Tibial nerve (tissue), 4 donors: ENCODE measurements around the gene TMEM255B. TPM values are rescaled to one million over a fixed set of nuclear protein-coding genes. Genes with fewer than 3 reads are reported as not detected.

Source experiments
- DNase-seq, 2 donors: peaks; one replicate each; pipeline ENCODE4 v3.0.0-alpha.2; 2019; ENCODE audit warnings: low spot score in 2 of 2
- H3K27ac ChIP-seq, 4 donors: fragments of 200-600 bp; sonication (generic) in 3 of 4; one replicate each; pipeline ENCODE4 v1.5.1; 2017 to 2019; ENCODE audit warnings: mild to moderate bottlenecking in 1 of 4
- H3K27me3 ChIP-seq, 2 donors: fragments of 200-600 bp; sonication (generic) in 1 of 2; one replicate each; pipeline versions ENCODE4 v1.5.1 to v1.6.0; 2017 to 2019
- H3K36me3 ChIP-seq, 3 donors: fragments of 200-600 bp; sonication (generic); one replicate each; pipeline ENCODE4 v1.5.1; 2018 to 2019
- H3K4me1 ChIP-seq, 4 donors: fragments of 200-600 bp; sonication (generic) in 3 of 4; one replicate each; pipeline ENCODE4 v1.5.1; 2017 to 2019
- H3K4me3 ChIP-seq, 4 donors: fragments of 200-600 bp; sonication (generic) in 3 of 4; one replicate each; pipeline ENCODE4 v1.5.1; 2017 to 2019; ENCODE audit warnings: mild to moderate bottlenecking in 1 of 4, moderate library complexity in 1 of 4
- H3K9me3 ChIP-seq, 4 donors: fragments of 200-600 bp; sonication (generic) in 3 of 4; one replicate each; pipeline ENCODE4 v1.5.1; 2017 to 2019
- EP300 ChIP-seq, 2 donors: sonication (generic); formaldehyde crosslinking; IDR thresholded peaks; one replicate each; pipeline ENCODE4 v1.6.1; 2017; ENCODE audit warnings: antibody characterized with exemption in 2 of 2, mild to moderate bottlenecking in 1 of 2
- POLR2A ChIP-seq, 2 donors: fragments of 450-650 bp; IDR thresholded peaks; one replicate each; pipeline ENCODE4 v1.6.1; 2017; ENCODE audit warnings: antibody characterized with exemption in 2 of 2, mild to moderate bottlenecking in 2 of 2, moderate library complexity in 2 of 2
- WGBS, 2 donors: methylation state at CpG; one replicate each; pipeline ENCODE4 v1.1.5; 2018; 5-methylcytosine and 5-hydroxymethylcytosine counted together
- total RNA-seq, 4 donors: library from RNA; depleted of rRNA; stranded (reverse); fragments of >200 nt; gene quantifications; one replicate each; pipeline ENCODE4 v1.1.0, GENCODE V29; 2016
- TF ChIP-seq, protein P1 (sequence below), 5 experiments: fragments of 200-600 bp in 3 of 5; fragments of 450-650 bp in 2 of 5; sonication (generic) in 3 of 5; IDR thresholded peaks; one replicate each; pipeline ENCODE4 v1.5.1; 2016 to 2019; ENCODE audit warnings: antibody characterized with exemption in 5 of 5, mild to moderate bottlenecking in 3 of 5, moderate library complexity in 2 of 5

TMEM255B gene
- total RNA-seq, 4 donors from 2014 or later, result 3.3 to 21.6 (median 10.9) TPM

DNA sequence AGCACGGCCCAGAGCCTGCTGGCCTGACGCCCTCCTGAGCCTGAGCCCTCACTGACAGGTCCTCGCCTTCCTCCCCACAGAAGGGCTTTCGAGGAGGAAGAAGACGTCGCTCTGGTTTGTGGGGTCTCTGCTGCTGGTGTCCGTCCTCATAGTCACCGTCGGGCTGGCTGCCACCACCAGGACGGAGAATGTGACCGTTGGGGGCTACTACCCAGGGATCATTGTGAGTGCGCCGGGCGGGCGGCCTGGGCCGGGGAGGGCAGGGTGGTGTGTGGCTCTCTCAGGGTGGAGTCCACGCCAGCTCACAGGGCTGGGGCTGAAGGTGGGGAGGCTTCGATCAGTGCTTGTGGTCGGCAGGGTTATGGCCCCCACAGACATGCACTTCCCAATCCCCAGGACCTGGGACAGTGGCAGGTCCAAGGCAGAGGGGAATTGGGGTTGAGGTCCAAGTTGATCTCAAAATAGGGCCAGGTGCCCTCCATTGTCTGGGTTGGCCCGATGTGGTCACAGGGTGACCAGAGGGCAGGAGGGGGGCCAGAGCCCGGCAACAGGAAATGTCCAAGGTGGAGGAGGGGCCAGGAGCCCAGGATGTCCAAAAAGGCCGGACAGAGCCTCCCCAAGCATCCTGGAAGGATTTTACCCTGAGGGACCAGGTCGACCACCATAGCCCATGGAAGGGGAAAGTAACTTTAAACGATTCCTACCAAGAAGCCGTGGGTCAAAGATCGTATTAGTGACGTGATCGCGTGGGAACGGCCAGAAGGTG, 7.2 kb downstream of the TMEM255B start:
- Histone ChIP-seq H3K4me1 (peaks cover 0 to 7% (median 0%) of the 10 kb centered on the region in 4 donors), H3K9me3 (no peaks in the 10 kb centered on the region), H3K27ac (no peak overlapping the region), H3K27me3 (peaks cover 0 to 12% of the 10 kb centered on the region in 2 donors), H3K36me3 (peaks cover 0 to 24% (median 0%) of the 10 kb centered on the region in 3 donors), H3K4me3 (no peak overlapping the region)
- DNase-seq, result no peak
- WGBS, 2 donors, result 78 to 80% methylated on average over 21 to 30 of the region's 30 CpGs
- TF ChIP-seq, protein P1, sequence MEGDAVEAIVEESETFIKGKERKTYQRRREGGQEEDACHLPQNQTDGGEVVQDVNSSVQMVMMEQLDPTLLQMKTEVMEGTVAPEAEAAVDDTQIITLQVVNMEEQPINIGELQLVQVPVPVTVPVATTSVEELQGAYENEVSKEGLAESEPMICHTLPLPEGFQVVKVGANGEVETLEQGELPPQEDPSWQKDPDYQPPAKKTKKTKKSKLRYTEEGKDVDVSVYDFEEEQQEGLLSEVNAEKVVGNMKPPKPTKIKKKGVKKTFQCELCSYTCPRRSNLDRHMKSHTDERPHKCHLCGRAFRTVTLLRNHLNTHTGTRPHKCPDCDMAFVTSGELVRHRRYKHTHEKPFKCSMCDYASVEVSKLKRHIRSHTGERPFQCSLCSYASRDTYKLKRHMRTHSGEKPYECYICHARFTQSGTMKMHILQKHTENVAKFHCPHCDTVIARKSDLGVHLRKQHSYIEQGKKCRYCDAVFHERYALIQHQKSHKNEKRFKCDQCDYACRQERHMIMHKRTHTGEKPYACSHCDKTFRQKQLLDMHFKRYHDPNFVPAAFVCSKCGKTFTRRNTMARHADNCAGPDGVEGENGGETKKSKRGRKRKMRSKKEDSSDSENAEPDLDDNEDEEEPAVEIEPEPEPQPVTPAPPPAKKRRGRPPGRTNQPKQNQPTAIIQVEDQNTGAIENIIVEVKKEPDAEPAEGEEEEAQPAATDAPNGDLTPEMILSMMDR (IDR thresholded peaks at IDR 0.05), result no peak
- TF ChIP-seq EP300 (IDR thresholded peaks at IDR 0.05), result no peak
- no peak for TF ChIP-seq POLR2A (IDR thresholded peaks at IDR 0.05)

DNA sequence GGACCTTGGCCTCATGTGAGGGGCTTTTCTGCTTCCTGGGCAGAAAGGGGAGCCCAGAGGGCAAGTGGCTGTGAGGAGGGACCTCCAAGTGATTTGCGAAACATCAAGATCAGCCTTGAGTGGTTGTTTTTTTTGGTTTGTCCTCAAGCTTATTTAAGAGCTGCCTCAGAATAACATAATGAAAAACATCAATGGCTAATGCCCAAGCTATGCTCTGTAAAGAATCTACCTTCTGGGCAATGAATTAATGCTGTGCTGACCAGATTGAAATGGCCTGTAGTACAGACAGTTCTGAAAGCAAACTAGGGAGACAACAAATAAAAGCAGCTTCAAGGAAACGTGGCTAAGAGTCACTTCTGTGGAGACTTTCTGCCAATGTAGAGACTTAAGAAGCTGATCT, 8.3 kb downstream of the TMEM255B start:
- peaks cover 0 to 24% (median 0%) of the 10 kb centered on the region in 3 donors for H3K36me3 ChIP-seq
- no peak overlapping the region for H3K4me3 ChIP-seq
- DNase-seq, result no peak
- H3K4me1 ChIP-seq, result peaks cover 0 to 7% (median 0%) of the 10 kb centered on the region in 4 donors
- H3K9me3 ChIP-seq, result no peaks in the 10 kb centered on the region
- TF ChIP-seq, protein P1 (IDR thresholded peaks at IDR 0.05), result no peak
- TF ChIP-seq POLR2A (IDR thresholded peaks at IDR 0.05), result no peak
- no peak for TF ChIP-seq EP300 (IDR thresholded peaks at IDR 0.05)
- 68 to 75% methylated on average over 2 of the region's 2 CpGs for WGBS, 2 donors
- H3K27me3 ChIP-seq, result peaks cover 0 to 6% of the 10 kb centered on the region in 2 donors
- H3K27ac ChIP-seq, result no peak overlapping the region

DNA sequence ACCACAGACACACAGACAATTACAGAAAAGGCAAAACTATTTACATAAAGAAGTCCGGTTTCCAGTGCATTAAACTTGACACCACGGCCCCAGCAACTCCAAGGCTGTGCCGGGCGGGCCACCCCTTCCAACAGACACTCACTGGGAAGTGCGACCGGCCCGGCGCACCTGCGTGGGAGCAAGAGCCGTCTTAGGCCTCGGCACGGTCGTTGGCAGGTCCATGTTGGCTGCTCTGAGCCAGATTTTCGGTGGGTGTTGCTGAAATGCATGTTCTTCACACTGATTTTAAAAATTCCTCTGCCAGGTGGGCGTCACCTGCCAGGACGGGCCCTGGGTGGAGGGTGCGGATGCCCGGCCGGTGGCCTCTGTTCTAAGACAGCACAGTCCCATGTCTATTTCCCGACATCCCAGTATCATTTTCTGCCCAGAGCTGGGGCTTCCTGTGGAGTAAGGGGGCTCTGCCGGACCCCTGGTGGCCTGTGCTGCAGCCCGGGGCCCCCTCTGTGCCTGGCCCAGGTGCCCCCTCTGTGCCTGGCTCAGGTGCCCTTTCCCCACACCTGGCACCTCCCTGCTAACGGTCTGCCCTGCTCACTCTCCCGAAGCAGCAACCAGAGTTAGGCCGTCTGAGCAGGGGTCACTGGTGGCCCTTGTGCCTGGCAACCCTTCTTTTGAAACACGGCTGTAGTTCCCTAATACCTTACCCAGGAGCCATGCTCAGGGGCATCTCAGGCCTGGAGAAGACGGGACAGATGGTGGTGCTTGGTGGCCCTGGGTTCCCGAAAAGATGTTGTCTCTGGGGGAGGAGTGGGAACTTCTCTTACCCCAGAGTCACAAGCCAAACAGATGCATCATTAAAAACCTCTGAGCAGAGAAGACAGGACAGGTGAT, 9.2 kb downstream of the TMEM255B start:
- Histone ChIP-seq H3K4me3 (no peak overlapping the region), H3K36me3 (peaks cover 0 to 24% (median 0%) of the 10 kb centered on the region in 3 donors), H3K9me3 (no peaks in the 10 kb centered on the region), H3K4me1 (peaks cover 0 to 7% (median 0%) of the 10 kb centered on the region in 4 donors), H3K27me3 (peaks cover 0 to 5% of the 10 kb centered on the region in 2 donors), H3K27ac (no peak overlapping the region)
- DNase-seq, result no peak
- 88 to 89% methylated on average over 25 of the region's 28 CpGs for WGBS, 2 donors
- no peak for TF ChIP-seq POLR2A (IDR thresholded peaks at IDR 0.05)
- TF ChIP-seq, protein P1 (IDR thresholded peaks at IDR 0.05), result no peak
- TF ChIP-seq EP300 (IDR thresholded peaks at IDR 0.05), result no peak

DNA sequence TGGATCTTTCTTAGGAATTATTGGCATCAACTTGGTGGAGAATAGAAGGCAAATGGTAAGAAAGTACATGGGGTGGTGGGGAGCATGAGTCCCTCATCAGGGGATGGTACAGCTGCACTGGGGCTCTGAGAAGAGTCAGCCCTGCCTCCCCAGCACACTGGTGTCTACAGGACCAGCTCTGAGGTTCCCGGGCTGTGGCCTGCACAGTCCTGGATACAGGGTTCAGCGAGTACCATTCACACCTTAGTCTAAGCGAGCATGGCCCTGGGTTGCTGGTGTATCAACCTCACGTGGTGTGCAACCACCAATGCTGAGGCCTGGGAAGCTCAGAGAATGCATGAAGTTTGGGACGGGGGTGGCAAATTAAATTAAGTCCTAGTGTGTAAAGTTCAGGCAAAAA, 10.1 kb downstream of the TMEM255B start:
- H3K4me1 ChIP-seq, result peaks cover 0 to 7% (median 0%) of the 10 kb centered on the region in 4 donors
- no peak for TF ChIP-seq POLR2A (IDR thresholded peaks at IDR 0.05)
- no peak for TF ChIP-seq EP300 (IDR thresholded peaks at IDR 0.05)
- TF ChIP-seq, protein P1 (IDR thresholded peaks at IDR 0.05), result no peak
- H3K27me3 ChIP-seq, result no peaks in the 10 kb centered on the region
- no peak overlapping the region for H3K27ac ChIP-seq
- 77 to 87% methylated on average over 5 of the region's 5 CpGs for WGBS, 2 donors
- DNase-seq, result no peak
- H3K36me3 ChIP-seq, result peaks cover 0 to 24% (median 0%) of the 10 kb centered on the region in 3 donors
- no peaks in the 10 kb centered on the region for H3K9me3 ChIP-seq
- H3K4me3 ChIP-seq, result no peak overlapping the region
